OCI-M2 (cell line): ENCODE data around the gene FRY.

Source experiments
- DNase-seq: peaks from one replicate; lab custom pipeline; 2025; ENCODE audit not compliant: unreplicated experiment; lab: John Stamatoyannopoulos, UW

The FRY gene

GRCh38 chr13:32299893-32300292 is 268.3 kb downstream of the FRY start:
- DNase-seq = no peak

- DNase-seq = no peak
Measured at GRCh38 chr13:32300406-32300805, 268.8 kb downstream of the FRY start.

GRCh38 chr13:32300920-32301319 is 269.3 kb downstream of the FRY start:
- DNase-seq = no peak

GRCh38 chr13:32302461-32302860 is 270.9 kb downstream of the FRY start:
- DNase-seq = no peak

GRCh38 chr13:32305646-32306045 is 274.1 kb downstream of the FRY start:
- no peak for DNase-seq

GRCh38 chr13:32309312-32310133 is 277.9 kb downstream of the FRY start:
- no peak for DNase-seq

GRCh38 chr13:32310134-32310706 is 278.6 kb downstream of the FRY start:
- no peak for DNase-seq

GRCh38 chr13:32311188-32311897 is 279.8 kb downstream of the FRY start:
- DNase-seq = no peak

GRCh38 chr13:32314271-32315237 is 283.0 kb downstream of the FRY start:
- no peak for DNase-seq

GRCh38 chr13:32315238-32316027 is 283.9 kb downstream of the FRY start, which contains the start of the genes BRCA2 and ZAR1L:
BRCA2 (plus strand) TSS chr13:32315508; CDS start chr13:32316461, 953 bp downstream.
ZAR1L (minus strand) TSS chr13:32315363; CDS start chr13:32311925, 3,438 bp downstream.
- DNase-seq = peak; percentile 22

- no peak for DNase-seq
Measured at GRCh38 chr13:32316028-32316339, 284.4 kb downstream of the FRY start.

GRCh38 chr13:32316501-32316900 is 284.9 kb downstream of the FRY start:
- DNase-seq = no peak

GRCh38 chr13:32317716-32318465 is 286.3 kb downstream of the FRY start:
- no peak for DNase-seq

- DNase-seq = no peak
Measured at GRCh38 chr13:32320528-32320927, 289.0 kb downstream of the FRY start.

GRCh38 chr13:32323912-32324311 is 292.3 kb downstream of the FRY start:
- DNase-seq = no peak

- DNase-seq = no peak
Measured at GRCh38 chr13:32330441-32330840, 298.9 kb downstream of the FRY start.

GRCh38 chr13:32334671-32335070 is 303.1 kb downstream of the FRY start:
- no peak for DNase-seq

- no peak for DNase-seq
Measured at GRCh38 chr13:32340914-32341313, 309.3 kb downstream of the FRY start.

- DNase-seq = no peak
Measured at GRCh38 chr13:32347651-32348050, 316.1 kb downstream of the FRY start.
